ENCODE results near the gene NT5DC3.

- TF ChIP-seq CTCF (IDR thresholded peaks at IDR 0.05) (no peak), POLR2A (IDR thresholded peaks at IDR 0.05) (no peak)
Measured at GRCh38 chr12:103833891-103834290, 7.1 kb downstream of the NT5DC3 start.
